ENCODE results near the gene DCC. TPM values are rescaled to one million over a fixed set of nuclear protein-coding genes. Genes with fewer than 3 reads are reported as not detected.

Gene DCC
- total and polyA plus RNA-seq, 2 donors (not counting 1 experiment from before 2014, with no cell fraction given): not detected

- DNase-seq: no peak
- Histone ChIP-seq H3K4me1 (ENCODE audit: control insufficient read depth in 2 of 2, insufficient read depth in 2 of 2, low read length in 2 of 2) (no peaks in the 10 kb centered on the region), H3K27ac (ENCODE audit: low read length in 2 of 2) (no peak overlapping the region), H3K4me2 (replicated peaks; ENCODE audit: low read depth, low read length, poor library complexity, severe bottlenecking) (no peak overlapping the region), H3K9ac (ENCODE audit: low read length) (no peak overlapping the region), H3K36me3 (replicated peaks in 1 of 2; ENCODE audit: control extremely low read depth in 1 of 2, control insufficient read depth in 1 of 2, extremely low read depth in 1 of 2, insufficient read depth in 2 of 2, low read length in 1 of 2) (no peaks in the 10 kb centered on the region), H3K9me3 (ENCODE audit: control extremely low read depth in 1 of 3, control insufficient read depth in 2 of 3, insufficient read depth in 1 of 3, low read length in 2 of 3) (no peaks in the 10 kb centered on the region), H2AFZ (ENCODE audit: insufficient read depth, low read depth, low read length, poor library complexity, severe bottlenecking) (no peak overlapping the region), H3K4me3 (ENCODE audit: control extremely low read depth in 1 of 5, extremely low read depth in 1 of 5, insufficient read depth in 1 of 5, low read depth in 2 of 5, low read length in 4 of 5) (no peak overlapping the region), H4K20me1 (ENCODE audit: control insufficient read depth, insufficient read depth, low read length, poor library complexity, severe bottlenecking) (no peaks in the 10 kb centered on the region), H3K27me3 (replicated peaks in 1 of 4; ENCODE audit: control extremely low read depth in 1 of 4, control insufficient read depth in 3 of 4, insufficient read depth in 4 of 4, low read length in 3 of 4) (no peaks in the 10 kb centered on the region), H3K79me2 (ENCODE audit: control insufficient read depth, insufficient read depth, low read length) (no peaks in the 10 kb centered on the region)
- no peaks in the 10 kb centered on the region for H3K4me1 Mint-ChIP-seq
- POLR2A ChIA-PET: no interaction called here
- intact Hi-C loops (cut with micrococcal nuclease): no loop called here
- H3K27ac Mint-ChIP-seq: no peak overlapping the region
- TF ChIP-seq CTCF (IDR thresholded peaks at IDR 0.05): no peak
- TF ChIP-seq EZH2 (IDR thresholded peaks at IDR 0.05; ENCODE audit: borderline replicate concordance, insufficient read depth, low read depth, low read length, poor library complexity, severe bottlenecking): no peak
- H3K4me3 Mint-ChIP-seq: no peak overlapping the region
- no peaks in the 10 kb centered on the region for H3K27me3 Mint-ChIP-seq
- ATAC-seq (ENCODE audit: low read depth): no peak
- no peaks in the 10 kb centered on the region for H3K9me3 Mint-ChIP-seq (ENCODE audit: insufficient read depth)
- CTCF ChIA-PET: no interaction called here
Observed at GRCh38 chr18:52386306-52386705, 46.3 kb downstream of the DCC start.

- H3K36me3 ChIP-seq (replicated peaks in 1 of 2; ENCODE audit: control extremely low read depth in 1 of 2, control insufficient read depth in 1 of 2, extremely low read depth in 1 of 2, insufficient read depth in 2 of 2, low read length in 1 of 2): no peaks in the 10 kb centered on the region
- no peak overlapping the region for H3K27ac Mint-ChIP-seq
- H3K4me3 Mint-ChIP-seq: no peak overlapping the region
- no peak overlapping the region for H2AFZ ChIP-seq (ENCODE audit: insufficient read depth, low read depth, low read length, poor library complexity, severe bottlenecking)
- no peaks in the 10 kb centered on the region for H3K4me1 Mint-ChIP-seq
- H4K20me1 ChIP-seq (ENCODE audit: control insufficient read depth, insufficient read depth, low read length, poor library complexity, severe bottlenecking): no peaks in the 10 kb centered on the region
- WGBS (ENCODE audit: insufficient coverage): 65% methylated on average over 3 of the region's 3 CpGs
- POLR2A ChIA-PET: no interaction called here
- no peaks in the 10 kb centered on the region for H3K27me3 ChIP-seq (replicated peaks in 1 of 4; ENCODE audit: control extremely low read depth in 1 of 4, control insufficient read depth in 3 of 4, insufficient read depth in 4 of 4, low read length in 3 of 4)
- H3K4me1 ChIP-seq (ENCODE audit: control insufficient read depth in 2 of 2, insufficient read depth in 2 of 2, low read length in 2 of 2): no peaks in the 10 kb centered on the region
- no peak for ATAC-seq (ENCODE audit: low read depth)
- H3K4me3 ChIP-seq (ENCODE audit: control extremely low read depth in 1 of 5, extremely low read depth in 1 of 5, insufficient read depth in 1 of 5, low read depth in 2 of 5, low read length in 4 of 5): no peak overlapping the region
- no peak for DNase-seq
- H3K9me3 Mint-ChIP-seq (ENCODE audit: insufficient read depth): no peaks in the 10 kb centered on the region
- no peaks in the 10 kb centered on the region for H3K79me2 ChIP-seq (ENCODE audit: control insufficient read depth, insufficient read depth, low read length)
- TF ChIP-seq CTCF (IDR thresholded peaks at IDR 0.05): no peak
- no peak for TF ChIP-seq EZH2 (IDR thresholded peaks at IDR 0.05; ENCODE audit: borderline replicate concordance, insufficient read depth, low read depth, low read length, poor library complexity, severe bottlenecking)
- no peak overlapping the region for H3K27ac ChIP-seq (ENCODE audit: low read length in 2 of 2)
- no peak overlapping the region for H3K4me2 ChIP-seq (replicated peaks; ENCODE audit: low read depth, low read length, poor library complexity, severe bottlenecking)
- H3K9ac ChIP-seq (ENCODE audit: low read length): no peak overlapping the region
- no peaks in the 10 kb centered on the region for H3K9me3 ChIP-seq (ENCODE audit: control extremely low read depth in 1 of 3, control insufficient read depth in 2 of 3, insufficient read depth in 1 of 3, low read length in 2 of 3)
- CTCF ChIA-PET: no interaction called here
- H3K27me3 Mint-ChIP-seq: no peaks in the 10 kb centered on the region
- intact Hi-C loops (cut with micrococcal nuclease): no loop called here
Observed at GRCh38 chr18:52387175-52387574, 47.2 kb downstream of the DCC start.

All from B cell (primary cell).